Endothelial cell of umbilical vein (primary cell): ENCODE data around the gene TRIM62. TPM values are rescaled to one million over a fixed set of nuclear protein-coding genes. Genes with fewer than 3 reads are reported as not detected.

ENCODE experiments used
- BruUV-seq: library from RNA; stranded (reverse); fragments of 400-500 nt; replicated peaks from 2 replicates; lab custom pipeline; 2021; lab: Mats Ljungman, UMichigan
- CTCF ChIA-PET: fragments of 300-600, 350-600 bp; sonication (Branson Sonifier 250); formaldehyde crosslinking; loops from one replicate; lab custom pipeline; 2021; ENCODE audit warnings: antibody characterized with exemption, inconsistent platforms; lab: Charles Lee
- POLR2A ChIA-PET: fragments of 300-600, 350-600 bp; sonication (Branson Sonifier 250); formaldehyde crosslinking; loops from one replicate; lab custom pipeline; 2021; ENCODE audit warnings: antibody characterized with exemption, inconsistent platforms; lab: Charles Lee
- DNase-seq: peaks from one replicate; pipeline ENCODE4 v3.0.0-alpha.2; 2011; ENCODE audit warnings: low read depth, low spot score
- FAIRE-seq: peaks from 2 replicates; lab custom pipeline; 2011; peaks lifted over from hg19 to GRCh38; lab: Jason Lieb, UNC
- H2AFZ ChIP-seq: 2 replicates; pipeline ENCODE4 v1.6.0; 2012; ENCODE audit warnings: low read depth, low read length, control low read depth, inconsistent platforms
- H3K27ac ChIP-seq: 2 replicates; pipeline ENCODE4 v1.5.1; 2011; ENCODE audit warnings: low read depth, mild to moderate bottlenecking, control low read depth, low read length, moderate library complexity; ENCODE audit not compliant: insufficient read depth
- H3K27me3 ChIP-seq, 2 experiments: 2 replicates each; pipeline versions ENCODE4 v1.6.0 to v1.6.1; 2011; ENCODE audit warnings: low read length in 2 of 2, mixed read lengths in 1 of 2; ENCODE audit not compliant: control insufficient read depth in 2 of 2, insufficient read depth in 2 of 2
- H3K36me3 ChIP-seq, 2 experiments: 2 replicates in 1 of 2; 3 replicates in 1 of 2; pipeline ENCODE4 v1.5.1; 2011; ENCODE audit warnings: low read length in 2 of 2, mild to moderate bottlenecking in 1 of 2, moderate library complexity in 1 of 2; ENCODE audit not compliant: control insufficient read depth in 2 of 2, insufficient read depth in 2 of 2; ENCODE audit errors: extremely low read depth in 1 of 2
- H3K4me1 ChIP-seq: 3 replicates; pipeline ENCODE4 v1.5.1; 2011; ENCODE audit warnings: mild to moderate bottlenecking, low read length; ENCODE audit not compliant: control insufficient read depth, insufficient read depth; ENCODE audit errors: extremely low read depth
- H3K4me2 ChIP-seq: 2 replicates; pipeline ENCODE4 v1.6.1; 2011; ENCODE audit warnings: low read length, control low read depth, mixed read lengths; ENCODE audit not compliant: insufficient read depth
- H3K4me3 ChIP-seq, 3 experiments: fragments of 200-600 bp in 1 of 3; sonication (generic), shearing (Covaris generic) in 1 of 3; replicated peaks in 1 of 3; 2 replicates each; pipeline ENCODE4 v1.5.1; 2011 to 2016; ENCODE audit warnings: control low read depth in 3 of 3, low read length in 3 of 3, mild to moderate bottlenecking in 2 of 3, inconsistent platforms in 1 of 3, low read depth in 1 of 3, moderate library complexity in 1 of 3; ENCODE audit not compliant: insufficient read depth in 1 of 3
- H3K79me2 ChIP-seq: 2 replicates; pipeline ENCODE4 v1.6.0; 2012; ENCODE audit warnings: low read length, inconsistent platforms; ENCODE audit not compliant: control insufficient read depth, insufficient read depth
- H3K9ac ChIP-seq: replicated peaks from 2 replicates; pipeline ENCODE3; 2011; ENCODE audit warnings: low read length, control low read depth; ENCODE audit not compliant: insufficient read depth; ENCODE audit errors: extremely low read depth
- H3K9me1 ChIP-seq: replicated peaks from 3 replicates; pipeline ENCODE4 v1.6.0; 2011; ENCODE audit warnings: mild to moderate bottlenecking, low read length; ENCODE audit not compliant: control insufficient read depth, insufficient read depth; ENCODE audit errors: extremely low read depth
- H3K9me3 ChIP-seq: replicated peaks from 2 replicates; pipeline ENCODE4 v1.5.1; 2012; ENCODE audit warnings: low read length, inconsistent platforms; ENCODE audit not compliant: control insufficient read depth, insufficient read depth
- H4K20me1 ChIP-seq: replicated peaks from 2 replicates; pipeline ENCODE3; 2011; ENCODE audit warnings: mild to moderate bottlenecking, low read length; ENCODE audit not compliant: control insufficient read depth, insufficient read depth; ENCODE audit errors: extremely low read depth
- CTCF ChIP-seq, 2 donors: IDR thresholded peaks; 1 replicate in 1 of 2; 2 replicates in 1 of 2; pipeline ENCODE4 v1.5.1; 2011; ENCODE audit warnings: low read length in 2 of 2, mild to moderate bottlenecking in 2 of 2, moderate library complexity in 2 of 2, control low read depth in 1 of 2, inconsistent platforms in 1 of 2, low read depth in 1 of 2; ENCODE audit not compliant: insufficient read depth in 1 of 2; ENCODE audit errors: extremely low read depth in 1 of 2
- EZH2 ChIP-seq: IDR thresholded peaks from 2 replicates; pipeline ENCODE4 v1.6.1; 2012; ENCODE audit warnings: borderline replicate concordance, low read depth, mild to moderate bottlenecking, moderate library complexity, low read length, inconsistent platforms; ENCODE audit not compliant: severe bottlenecking
- FOS ChIP-seq: IDR thresholded peaks from 2 replicates; pipeline ENCODE4 v1.6.1; 2011; ENCODE audit warnings: mild to moderate bottlenecking, low read length, moderate library complexity, borderline replicate concordance; ENCODE audit not compliant: insufficient read depth
- GATA2 ChIP-seq: IDR thresholded peaks from 2 replicates; pipeline ENCODE4 v1.7.0; 2011; ENCODE audit warnings: low read depth, mild to moderate bottlenecking, moderate library complexity, mixed read lengths, low read length; ENCODE audit not compliant: insufficient read length, insufficient read depth
- JUN ChIP-seq: IDR thresholded peaks from 2 replicates; pipeline ENCODE4 v1.6.1; 2011; ENCODE audit warnings: borderline replicate concordance, low read depth; ENCODE audit not compliant: insufficient read length, insufficient read depth
- MAX ChIP-seq: IDR thresholded peaks from 2 replicates; pipeline ENCODE4 v1.6.1; 2011; ENCODE audit not compliant: insufficient read depth, insufficient read length
- MYC ChIP-seq: IDR thresholded peaks from one replicate; pipeline ENCODE4 v1.6.1; 2011; ENCODE audit warnings: mild to moderate bottlenecking, low read depth, low read length
- POLR2A ChIP-seq: IDR thresholded peaks from 2 replicates; pipeline ENCODE4 v1.6.1; 2012; ENCODE audit warnings: low read depth, mild to moderate bottlenecking, control low read depth, low read length
- POLR2AphosphoS5 ChIP-seq: IDR thresholded peaks from 2 replicates; pipeline ENCODE4 v1.6.1; 2012; ENCODE audit warnings: low read depth, mild to moderate bottlenecking, control low read depth, low read length, moderate library complexity; ENCODE audit not compliant: insufficient read depth
- dilution Hi-C: fragments of 300-500 bp; cut with MboI; formaldehyde crosslinking; loops from one replicate; pipeline ENCODE4 v1.15.0; 2019; ENCODE audit warnings: low sequenced_read_pairs; ENCODE audit not compliant: extremely low pct_ligation_motif_present
- intact Hi-C: fragments of 100-400 bp; cut with micrococcal nuclease; formaldehyde crosslinking; loops from one replicate; pipeline ENCODE4 v1.10.0; 2022
- polyA plus RNA-seq, 4 experiments: library from polyadenylated mRNA; depleted of rRNA in 3 of 4; stranded (reverse) in 3 of 4; unstranded in 1 of 4; fragments of >200 nt; gene quantifications; 2 replicates each; pipeline versions ENCODE4 v1.2.1 to v1.2.3, GENCODE V29; 2011 to 2012; ENCODE audit warnings: missing spikeins in 1 of 4
- total RNA-seq: library from RNA; stranded (reverse); gene quantifications from 2 replicates; pipeline ENCODE4 v1.2.3, GENCODE V29; 2021

Gene TRIM62
- total and polyA plus RNA-seq, 2 donors (not counting 3 experiments of a cell fraction or from before 2014, with no cell fraction given): 8.3 to 9.3 TPM

GRCh38 chr1:33150522-33150921 is 31.3 kb downstream of the TRIM62 start:
- POLR2A ChIA-PET: no interaction called here
- Histone ChIP-seq H3K27me3 (no peaks in the 10 kb centered on the region), H4K20me1 (no peaks in the 10 kb centered on the region), H3K9ac (no peak overlapping the region), H3K36me3 (peaks cover 0 to 35% of the 10 kb centered on the region in 2 experiments), H3K4me1 (no peaks in the 10 kb centered on the region), H3K9me1 (no peaks in the 10 kb centered on the region), H3K4me3 (no peak overlapping the region), H3K9me3 (no peaks in the 10 kb centered on the region), H2AFZ (no peak overlapping the region), H3K4me2 (no peak overlapping the region), H3K27ac (no peak overlapping the region), H3K79me2 (no peaks in the 10 kb centered on the region)
- BruUV-seq: no TSS peak
- dilution Hi-C loops: no loop called here
- TF ChIP-seq MAX (no peak), EZH2 (no peak), JUN (no peak), FOS (no peak), POLR2A (no peak), MYC (no peak), CTCF (IDR thresholded peaks at IDR 0.05; ENCODE audit: extremely low read depth in 1 of 2, insufficient read depth in 1 of 2, low read depth in 1 of 2, low read length in 2 of 2) (no peak), GATA2 (no peak), POLR2AphosphoS5 (no peak)
- CTCF ChIA-PET: interaction anchor here (1.0 to 1.4 kb wide), 2 partner anchors 12 to 60 kb away, joined by 3 to 4 read pairs; no protein-coding TSS in a partner anchor
- intact Hi-C loops: no loop called here
- no peak for DNase-seq
- no peak for FAIRE-seq
